ENCODE measurements around the gene ROBO1.
"Not testable (repeated sequence)": the region's sequence is repeated elsewhere in the genome, so short reads cannot be mapped to it uniquely, and the experiment has no call there.

ROBO1 gene

DNA sequence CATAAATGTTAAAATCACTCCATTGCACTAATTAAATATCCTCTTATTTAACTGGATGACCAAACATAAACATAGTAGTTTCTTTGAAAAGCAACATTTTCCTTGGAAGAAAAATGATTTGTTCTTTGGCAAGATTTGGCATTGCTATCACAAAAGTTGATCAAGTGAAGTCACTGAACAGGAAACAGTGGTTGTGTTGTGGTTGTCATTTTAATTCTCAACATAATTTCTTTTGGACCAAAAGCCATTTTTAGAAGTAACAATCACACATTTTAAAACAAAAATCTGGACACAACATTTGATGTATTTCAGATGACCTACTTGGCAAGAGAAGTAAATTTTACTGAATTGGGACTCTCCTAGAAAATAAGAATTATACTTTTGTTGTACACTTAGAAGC lies 872.3 kb downstream of the ROBO1 start:
- no peak for DNase-seq

DNA sequence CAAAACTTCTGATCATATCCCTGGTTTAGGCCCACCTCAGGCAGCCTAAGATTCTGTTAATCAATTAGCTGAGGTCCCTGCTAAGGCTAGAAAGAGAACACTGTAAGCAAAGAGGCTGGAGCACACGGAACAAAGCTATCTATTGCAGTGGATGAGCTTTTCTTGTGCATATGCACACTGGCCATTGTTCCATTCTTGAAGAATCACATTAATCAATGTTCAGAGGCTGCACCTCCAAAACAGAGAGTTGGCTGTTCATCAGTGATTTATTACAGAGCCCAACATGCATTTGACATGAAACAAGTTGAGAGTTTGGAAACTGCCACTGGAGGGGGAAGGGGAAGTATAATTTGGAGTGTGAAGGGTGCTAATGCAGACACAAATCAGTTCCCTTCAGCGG lies 873.0 kb downstream of the ROBO1 start:
- DNase-seq = no peak

DNA sequence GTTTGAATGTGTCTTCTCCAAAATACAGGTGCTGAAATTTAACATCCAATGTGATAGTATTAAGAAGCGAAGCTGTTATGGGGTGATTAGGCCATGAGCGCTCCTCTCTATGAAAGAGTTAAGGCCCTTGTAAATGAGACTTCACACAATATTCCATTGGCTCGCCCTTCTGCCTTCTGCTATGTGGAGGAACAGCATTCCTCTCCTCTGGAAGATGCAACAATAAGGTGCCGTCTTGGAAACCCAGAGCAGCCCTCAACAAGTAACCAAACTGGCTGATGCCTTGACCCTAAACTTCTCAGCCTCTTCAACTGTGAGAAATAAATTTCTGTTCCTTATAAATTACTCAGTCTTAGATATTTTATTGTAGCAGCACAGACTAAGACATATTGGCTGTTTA lies 874.6 kb downstream of the ROBO1 start:
- no peak for DNase-seq

- DNase-seq = no peak
These were observed 878.5 kb downstream of the ROBO1 start for GRCh38 chr3:78889348-78889747.

DNA sequence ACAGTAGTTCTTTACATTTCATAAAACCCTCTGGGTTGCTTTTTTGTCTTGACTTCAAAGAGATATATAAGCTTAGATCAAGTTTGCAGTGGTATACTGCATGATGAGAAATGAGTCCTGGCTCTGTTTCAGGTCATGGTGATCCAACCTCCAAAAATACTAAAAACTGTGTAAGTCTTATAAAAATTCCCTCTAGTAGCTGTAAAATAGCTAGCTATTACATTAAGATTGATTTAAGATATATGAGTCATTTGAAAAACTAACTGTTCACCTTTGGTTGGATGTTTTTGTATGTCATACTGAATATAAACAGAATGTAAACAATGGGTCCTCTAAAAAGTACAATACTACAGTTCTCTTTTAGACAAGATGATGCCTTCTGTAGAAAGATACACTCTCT lies 879.2 kb downstream of the ROBO1 start:
- no peak for DNase-seq

GRCh38 chr3:78887547-78888011 lies 880.2 kb downstream of the ROBO1 start:
- DNase-seq = no peak

- no peak for DNase-seq
These were observed 880.8 kb downstream of the ROBO1 start for GRCh38 chr3:78887029-78887428.

GRCh38 chr3:78884567-78884966 lies 883.2 kb downstream of the ROBO1 start:
- DNase-seq = not testable (repeated sequence)

DNA sequence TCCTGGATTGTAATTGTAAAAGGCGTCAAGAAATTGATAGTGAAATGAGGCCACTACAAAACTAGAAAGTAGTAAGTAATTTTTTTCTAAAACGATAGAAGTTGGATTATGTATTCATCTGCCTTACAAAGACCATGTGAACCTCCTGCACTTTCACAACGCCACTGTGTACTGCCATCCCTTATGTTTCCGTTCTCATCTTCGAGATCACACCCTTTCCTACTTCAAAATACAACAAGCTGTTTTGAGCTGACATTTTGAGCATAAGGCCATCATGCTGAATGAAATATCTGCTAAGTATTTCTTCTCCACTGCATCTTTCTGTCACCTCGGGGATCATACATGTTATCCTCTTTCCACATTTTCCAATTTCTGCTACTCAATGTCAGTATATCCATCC lies 885.5 kb downstream of the ROBO1 start:
- no peak for DNase-seq

GRCh38 chr3:78881501-78881900 lies 886.3 kb downstream of the ROBO1 start:
- no peak for DNase-seq

DNA sequence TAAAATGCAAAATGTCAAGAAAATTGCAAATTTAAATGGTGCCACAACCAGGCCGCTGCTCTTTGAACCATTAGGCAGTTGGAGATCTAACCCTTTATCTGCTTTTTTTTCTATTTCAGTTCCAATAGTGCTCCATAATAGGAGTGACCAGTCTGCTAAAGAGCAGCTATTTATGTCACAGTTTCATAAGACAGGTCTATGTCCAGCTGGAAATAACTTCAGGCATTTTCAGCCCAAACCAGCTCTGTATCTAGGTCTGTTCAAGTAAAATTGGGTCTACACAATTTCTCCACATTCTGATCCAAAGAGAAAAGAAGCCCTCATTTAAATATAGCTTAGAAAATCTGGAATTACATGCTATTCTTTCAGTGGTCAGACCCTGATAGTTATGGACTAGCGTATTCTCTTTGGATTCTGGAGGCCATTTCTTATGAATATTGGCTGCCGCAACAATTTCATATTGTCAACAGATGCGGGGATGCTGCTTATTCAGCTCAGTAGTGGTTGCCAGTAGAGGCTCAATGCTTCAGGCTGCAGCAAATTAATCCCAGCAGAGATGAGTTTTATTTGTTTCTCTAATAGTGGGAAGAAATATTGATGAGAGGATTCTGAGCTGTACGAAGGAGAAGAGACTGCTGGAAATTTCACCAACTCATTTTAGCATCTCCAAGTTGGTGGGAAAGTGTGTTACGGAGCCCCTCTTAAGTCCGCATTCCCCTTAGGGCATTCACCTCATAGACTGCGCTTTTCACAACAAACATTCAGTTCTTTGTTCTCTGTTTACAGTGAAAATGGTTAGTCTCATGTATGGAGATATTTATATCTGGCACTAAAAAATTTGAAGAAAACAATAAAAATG lies 887.0 kb downstream of the ROBO1 start:
- DNase-seq = no peak

DNA sequence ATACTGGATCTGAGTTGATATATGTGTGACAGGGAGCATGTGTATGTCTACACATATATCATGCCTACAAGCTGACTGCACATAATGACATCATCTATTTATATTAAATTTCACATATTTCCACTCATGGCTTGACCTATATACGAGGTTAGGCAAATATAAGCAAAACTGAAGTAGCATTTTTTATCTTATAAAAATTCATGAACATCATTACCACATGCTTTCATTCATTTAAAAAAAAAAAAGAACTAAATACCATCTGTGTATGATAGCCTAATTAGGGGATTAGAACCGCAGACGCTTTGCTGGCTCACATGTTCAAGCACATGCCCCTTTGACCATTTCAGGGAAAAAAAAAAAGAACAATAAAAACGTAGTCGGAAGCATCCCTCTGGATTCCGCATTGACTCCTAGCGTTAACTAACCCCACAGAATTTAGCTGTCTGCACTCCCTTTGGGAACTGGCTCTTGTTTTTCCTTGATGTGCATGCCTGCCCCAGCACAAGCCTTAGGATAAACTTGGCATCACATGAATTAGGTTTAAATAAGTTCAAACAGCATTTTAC lies 888.4 kb downstream of the ROBO1 start:
- DNase-seq = no peak

- DNase-seq = no peak
These were observed 889.0 kb downstream of the ROBO1 start for GRCh38 chr3:78878789-78879188.

DNA sequence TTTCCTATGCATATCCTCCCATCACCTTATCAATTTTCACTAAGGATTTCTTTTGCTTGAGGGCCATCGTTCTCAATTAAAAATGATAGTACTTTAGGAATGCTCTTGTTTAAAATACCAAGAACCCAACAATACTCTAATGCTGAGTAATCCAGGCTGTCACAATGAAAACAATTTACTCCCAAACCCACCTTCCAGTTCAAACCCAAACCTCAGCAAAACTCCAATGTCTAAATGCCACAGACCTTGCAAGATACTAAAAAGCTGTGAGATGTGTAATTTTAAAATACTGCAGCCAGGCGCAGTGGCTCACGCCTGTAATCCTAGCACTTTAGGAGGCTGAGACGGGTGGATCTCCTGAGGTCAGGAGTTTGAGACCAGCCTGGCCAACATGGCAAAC lies 889.8 kb downstream of the ROBO1 start:
- DNase-seq = no peak

DNA sequence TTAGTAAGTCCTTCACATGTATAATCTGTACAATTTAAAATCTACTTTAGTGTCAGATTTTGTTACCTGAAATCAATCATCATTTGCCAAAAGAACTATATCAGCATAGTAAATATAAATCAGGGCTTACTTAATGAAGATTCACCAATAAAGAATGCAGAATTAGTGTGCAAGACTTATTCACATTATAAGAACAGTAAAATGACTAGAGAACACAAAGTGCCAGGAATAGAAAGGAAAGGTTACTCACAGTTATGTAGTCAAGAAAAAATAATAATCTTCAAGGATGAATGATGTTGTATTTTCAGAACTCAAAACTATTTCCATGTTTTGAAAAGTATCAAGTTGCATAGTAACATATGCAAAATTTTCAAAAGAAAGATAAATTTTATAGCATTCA lies 891.9 kb downstream of the ROBO1 start:
- no peak for DNase-seq

GRCh38 chr3:78875436-78875835 lies 892.4 kb downstream of the ROBO1 start:
- no peak for DNase-seq

DNA sequence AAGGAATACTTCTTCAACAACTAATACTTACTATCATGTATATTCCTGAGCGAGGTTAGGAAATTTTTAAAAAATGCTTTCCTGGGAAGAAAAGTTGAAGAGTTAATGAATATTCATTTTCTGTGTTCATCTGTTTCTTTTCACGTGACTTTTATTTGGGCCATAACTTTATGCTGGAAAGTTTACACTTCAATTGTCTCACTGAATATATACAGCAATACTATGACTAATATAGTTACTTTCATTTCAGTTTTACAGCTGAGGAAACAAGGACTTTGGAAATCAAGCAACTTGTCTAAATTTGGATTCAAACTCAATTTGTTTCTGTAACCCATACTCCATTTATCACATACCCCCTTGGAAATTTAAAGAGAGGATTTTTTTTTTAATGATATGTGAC lies 894.2 kb downstream of the ROBO1 start:
- no peak for DNase-seq

DNA sequence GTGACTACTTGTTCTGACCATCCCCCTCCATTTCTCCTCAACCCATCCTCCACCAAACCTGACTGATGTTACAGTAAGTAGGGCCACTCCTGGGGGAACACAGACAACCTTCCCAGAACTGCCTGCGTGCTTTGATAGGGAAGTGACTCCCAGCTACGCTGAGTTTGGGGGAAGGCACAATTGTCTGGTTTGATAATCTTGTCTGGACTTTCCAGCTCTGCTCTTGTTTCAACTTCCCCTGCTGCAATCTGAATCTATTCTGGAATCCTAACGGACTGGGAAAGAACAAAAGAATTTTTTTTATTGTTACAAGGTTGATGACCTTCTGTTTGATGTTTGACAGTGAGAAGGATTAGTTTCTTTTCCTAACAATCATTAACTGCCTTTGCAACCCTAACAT lies 895.6 kb downstream of the ROBO1 start:
- DNase-seq = no peak

GRCh38 chr3:78871048-78871447 lies 896.8 kb downstream of the ROBO1 start:
- DNase-seq = no peak

DNA sequence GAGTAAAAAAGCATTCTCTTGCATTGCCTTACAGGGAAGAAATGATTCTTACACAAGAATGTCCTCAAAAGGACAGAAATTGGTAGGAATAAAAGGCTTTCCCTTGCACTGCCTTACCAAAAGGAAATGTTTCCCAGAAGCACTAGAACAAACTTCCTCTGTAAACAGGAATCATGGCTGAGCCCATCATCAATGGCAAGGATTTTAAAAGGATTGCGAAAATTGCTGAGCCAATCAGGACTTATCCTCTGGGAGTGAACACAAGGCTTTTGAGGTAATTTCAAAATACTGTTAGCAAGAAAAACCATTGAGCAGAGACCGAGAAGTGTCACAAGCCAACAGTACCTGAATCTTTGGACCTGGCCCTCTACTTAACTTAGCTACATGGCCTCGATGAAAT lies 897.3 kb downstream of the ROBO1 start:
- DNase-seq = no peak

- DNase-seq = no peak
These were observed 899.2 kb downstream of the ROBO1 start for GRCh38 chr3:78868570-78868969.

GRCh38 chr3:78867409-78868372 lies 900.1 kb downstream of the ROBO1 start:
- DNase-seq = no peak
